NB4 (cell line): Measurements from ENCODE around the gene TPCN1.

Experiments used
- DNase-seq: peaks from one replicate; pipeline ENCODE4 v3.0.0; 2010; ENCODE audit warnings: low read depth
- H3K4me3 ChIP-seq: one replicate; pipeline ENCODE4 v1.5.1; 2011; ENCODE audit warnings: mild to moderate bottlenecking, low read depth, low read length, moderate library complexity
- MAX ChIP-seq: IDR thresholded peaks from 2 replicates; pipeline ENCODE4 v1.6.1; 2011; ENCODE audit warnings: low read depth, low read length
- MYC ChIP-seq: IDR thresholded peaks from 2 replicates; pipeline ENCODE4 v1.6.1; 2011; ENCODE audit warnings: low read depth, low read length
- POLR2A ChIP-seq: IDR thresholded peaks from 2 replicates; pipeline ENCODE4 v1.6.1; 2011; ENCODE audit warnings: mild to moderate bottlenecking; ENCODE audit not compliant: insufficient read length; ENCODE audit errors: extremely low read depth
- TF ChIP-seq, protein P1 (sequence below): IDR thresholded peaks from one replicate; pipeline ENCODE4 v1.5.1; 2012; ENCODE audit warnings: low read depth, low read length

TPCN1 gene

GRCh38 chr12:113318900-113319628, 97.8 kb downstream of the TPCN1 start:
- no peak for DNase-seq
- no peak overlapping the region for H3K4me3 ChIP-seq
- TF ChIP-seq, protein P1, sequence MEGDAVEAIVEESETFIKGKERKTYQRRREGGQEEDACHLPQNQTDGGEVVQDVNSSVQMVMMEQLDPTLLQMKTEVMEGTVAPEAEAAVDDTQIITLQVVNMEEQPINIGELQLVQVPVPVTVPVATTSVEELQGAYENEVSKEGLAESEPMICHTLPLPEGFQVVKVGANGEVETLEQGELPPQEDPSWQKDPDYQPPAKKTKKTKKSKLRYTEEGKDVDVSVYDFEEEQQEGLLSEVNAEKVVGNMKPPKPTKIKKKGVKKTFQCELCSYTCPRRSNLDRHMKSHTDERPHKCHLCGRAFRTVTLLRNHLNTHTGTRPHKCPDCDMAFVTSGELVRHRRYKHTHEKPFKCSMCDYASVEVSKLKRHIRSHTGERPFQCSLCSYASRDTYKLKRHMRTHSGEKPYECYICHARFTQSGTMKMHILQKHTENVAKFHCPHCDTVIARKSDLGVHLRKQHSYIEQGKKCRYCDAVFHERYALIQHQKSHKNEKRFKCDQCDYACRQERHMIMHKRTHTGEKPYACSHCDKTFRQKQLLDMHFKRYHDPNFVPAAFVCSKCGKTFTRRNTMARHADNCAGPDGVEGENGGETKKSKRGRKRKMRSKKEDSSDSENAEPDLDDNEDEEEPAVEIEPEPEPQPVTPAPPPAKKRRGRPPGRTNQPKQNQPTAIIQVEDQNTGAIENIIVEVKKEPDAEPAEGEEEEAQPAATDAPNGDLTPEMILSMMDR, result no peak
- TF ChIP-seq MYC (no peak), POLR2A (no peak), MAX (no peak)

GRCh38 chr12:113320401-113320800, 99.1 kb downstream of the TPCN1 start:
- no peak overlapping the region for H3K4me3 ChIP-seq
- no peak for TF ChIP-seq MAX
- TF ChIP-seq, protein P1, result no peak
- TF ChIP-seq POLR2A, result no peak
- no peak for TF ChIP-seq MYC
- no peak for DNase-seq

DNA sequence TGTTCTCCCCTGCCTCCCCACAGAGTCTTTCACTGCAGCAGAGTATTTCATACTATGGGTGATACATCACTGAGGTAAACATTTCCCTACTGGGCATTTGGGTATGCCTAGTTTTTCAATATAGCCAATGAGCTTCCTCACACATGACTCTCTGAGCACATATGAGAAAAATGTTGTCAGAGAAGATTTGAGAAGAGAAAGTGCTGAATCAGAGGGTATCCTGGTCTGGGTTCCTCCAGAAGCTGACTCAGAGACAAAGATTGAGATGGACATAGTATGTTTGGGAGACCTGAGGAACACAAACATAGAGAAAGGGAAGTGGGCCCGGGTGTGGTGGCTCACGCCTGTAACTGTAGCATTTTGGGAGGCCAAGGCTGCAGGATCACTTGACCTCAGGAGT, 101.1 kb downstream of the TPCN1 start:
- TF ChIP-seq MYC (no peak), MAX (no peak), POLR2A (no peak)
- TF ChIP-seq, protein P1, result no peak
- no peak overlapping the region for H3K4me3 ChIP-seq
- DNase-seq, result no peak

DNA sequence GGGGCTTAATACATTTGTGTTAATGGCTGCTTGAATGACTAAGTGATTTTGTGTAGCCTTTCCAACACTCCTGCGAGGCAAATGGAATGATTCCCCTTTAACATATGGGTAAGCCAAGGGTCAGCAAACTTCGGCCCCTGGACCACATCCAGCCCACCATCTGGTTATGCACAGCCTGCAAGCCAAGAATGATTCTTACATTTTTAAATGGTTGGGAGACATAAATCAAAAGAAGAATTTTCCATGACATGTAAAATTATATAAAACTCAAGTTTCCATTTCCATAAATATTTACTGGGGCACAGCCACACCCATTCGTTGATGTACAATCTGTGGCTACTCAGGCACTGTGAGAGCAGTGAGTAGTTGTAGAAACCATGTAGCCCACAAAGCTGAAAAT, 104.7 kb downstream of the TPCN1 start:
- DNase-seq, result no peak
- TF ChIP-seq MAX (no peak), POLR2A (no peak), MYC (no peak)
- TF ChIP-seq, protein P1, result no peak

GRCh38 chr12:113326775-113327395, 105.6 kb downstream of the TPCN1 start:
- DNase-seq, result no peak
- H3K4me3 ChIP-seq, result no peak overlapping the region
- TF ChIP-seq MAX (no peak), POLR2A (no peak), MYC (no peak)
- TF ChIP-seq, protein P1, result no peak

More for the DNA sequence above, 104.7 kb downstream of the TPCN1 start:
- H3K4me3 ChIP-seq, result no peak overlapping the region
